IPS-20b (cell line): ENCODE data around the gene ZNF621.

Experiments
- H3K27ac ChIP-seq: one replicate; pipeline ENCODE4 v1.5.1; 2013; ENCODE audit warnings: low read length
- H3K27me3 ChIP-seq: 2 replicates; pipeline ENCODE4 v1.6.1; 2013; ENCODE audit warnings: mild to moderate bottlenecking, low read length, inconsistent platforms; ENCODE audit not compliant: insufficient read depth
- H3K36me3 ChIP-seq: 2 replicates; pipeline ENCODE4 v1.6.1; 2013; ENCODE audit warnings: low read depth, mild to moderate bottlenecking, inconsistent platforms, low read length, moderate library complexity; ENCODE audit not compliant: insufficient read depth
- H3K4me1 ChIP-seq: 2 replicates; pipeline ENCODE4 v1.6.1; 2013; ENCODE audit warnings: mild to moderate bottlenecking, control low read depth, inconsistent platforms, low read length, moderate library complexity; ENCODE audit not compliant: insufficient read depth
- H3K4me3 ChIP-seq: 2 replicates; pipeline ENCODE4 v1.5.1; 2013; ENCODE audit warnings: mild to moderate bottlenecking, low read length, inconsistent platforms
- H3K9ac ChIP-seq: 2 replicates; pipeline ENCODE4 v1.6.1; 2013; ENCODE audit warnings: low read depth, mild to moderate bottlenecking, inconsistent platforms, low read length, moderate library complexity
- H3K9me3 ChIP-seq: 2 replicates; pipeline ENCODE4 v1.6.1; 2013; ENCODE audit warnings: mild to moderate bottlenecking, low read depth, low read length, inconsistent platforms; ENCODE audit not compliant: insufficient read depth

ZNF621 gene

DNA sequence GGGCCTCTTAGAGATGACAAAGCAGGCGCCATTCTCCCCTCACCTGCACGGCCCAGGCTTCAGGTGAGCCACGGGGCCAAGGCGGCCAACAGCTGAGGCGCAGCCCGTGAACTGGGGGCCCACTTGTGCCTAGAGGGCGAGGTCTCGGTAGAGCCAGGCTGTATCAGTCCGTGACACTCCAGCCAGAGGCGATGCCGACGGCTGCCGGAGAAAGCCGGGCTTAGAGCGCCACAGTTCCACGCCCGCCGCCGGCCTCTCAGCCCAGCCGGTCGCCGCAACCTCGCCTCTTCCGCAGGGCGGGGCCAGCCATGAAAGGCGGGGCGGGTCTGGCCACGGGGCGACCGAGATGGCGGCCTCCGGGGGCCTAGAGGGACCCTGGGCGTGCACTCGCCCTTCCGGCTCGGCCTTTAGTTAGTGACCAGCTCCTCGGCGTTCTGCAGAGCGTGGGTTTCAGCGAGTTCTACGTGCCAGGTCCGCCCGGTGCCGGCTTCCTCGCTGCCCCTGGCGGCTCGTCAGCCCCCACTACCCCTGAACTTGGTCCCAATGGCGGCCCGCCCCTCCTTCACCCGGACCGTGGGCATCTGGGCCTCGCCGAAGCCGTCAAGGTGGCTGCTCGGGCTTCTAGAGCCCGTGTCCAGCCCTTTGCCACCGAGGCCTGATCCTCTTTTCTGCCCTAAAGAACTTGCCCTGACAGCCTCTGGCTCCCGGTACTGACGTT is at the start of gene ZNF621:
TSS of gene ZNF621 (plus strand) at position 393 of the 718 bp plus-strand sequence. CDS start 881 bp downstream, outside the sequence.
- Histone ChIP-seq H3K9me3 (no peaks in the 10 kb centered on the region), H3K4me3 (peak within 1 kb of the TSS; percentile 95), H3K27me3 (no peaks in the 10 kb centered on the region), H3K27ac (peak within 1 kb of the TSS; percentile 43), H3K9ac (peak within 1 kb of the TSS; percentile 94), H3K36me3 (peaks cover 22% of the 10 kb centered on the region), H3K4me1 (peaks cover 3% of the 10 kb centered on the region; the same call in 1 of the 2 replicates)

DNA sequence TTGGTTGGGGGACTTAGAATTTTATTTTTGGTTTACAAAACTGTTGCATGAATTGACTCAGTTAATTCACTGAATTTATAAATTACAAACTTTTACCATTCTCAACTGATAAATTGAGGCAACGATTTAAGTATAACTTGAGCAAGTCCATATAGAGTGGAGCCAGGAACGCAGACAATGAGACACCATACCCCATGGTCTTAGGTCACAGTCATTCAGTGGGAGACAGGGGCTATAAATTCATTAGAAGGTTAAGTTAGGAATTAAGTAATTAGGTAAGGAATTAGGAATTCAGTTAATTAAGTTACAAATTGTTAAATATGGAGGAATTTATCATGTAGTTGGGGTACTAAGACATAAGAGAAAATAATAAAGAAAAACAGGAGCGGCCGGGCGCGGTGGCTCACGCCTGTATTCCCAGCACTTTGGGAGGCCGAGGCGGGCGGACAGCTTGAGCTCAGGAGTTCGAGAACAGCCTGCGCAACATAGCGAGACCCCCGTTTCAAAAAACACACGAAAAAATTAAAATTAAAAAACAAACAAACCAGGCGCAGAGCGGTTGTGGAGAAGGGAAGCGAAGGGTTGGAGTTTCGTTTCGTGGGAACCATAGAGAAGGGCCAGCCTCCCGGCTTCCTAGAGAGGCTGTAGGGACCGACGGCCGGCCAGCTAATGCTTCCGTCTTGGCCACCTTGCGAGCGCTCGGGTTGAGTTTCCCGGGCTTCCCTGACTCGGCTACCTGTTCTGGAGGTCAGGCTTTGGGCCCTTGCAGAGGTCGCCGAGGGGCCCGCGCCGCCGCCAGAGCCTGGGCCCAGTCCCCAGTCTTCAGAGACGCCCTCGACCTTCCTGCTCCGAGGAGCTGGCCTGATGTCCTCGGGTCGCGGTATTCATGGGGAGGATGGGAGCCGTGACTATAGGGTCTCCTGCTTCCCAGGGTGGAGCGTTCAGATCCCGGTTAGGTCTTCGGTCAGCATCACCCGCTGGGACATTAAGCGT is 48.0 kb upstream of the ZNF621 start, which contains the start of gene ZNF619:
TSS of gene ZNF619 (plus strand) at position 645 of the 993 bp plus-strand sequence. CDS start 858 bp downstream, outside the sequence.
- Histone ChIP-seq H3K9ac (peak within 1 kb of the TSS; percentile 73; the same call in 1 of the 2 replicates), H3K36me3 (no peaks in the 10 kb centered on the region), H3K4me1 (no peaks in the 10 kb centered on the region), H3K9me3 (no peaks in the 10 kb centered on the region), H3K27me3 (no peaks in the 10 kb centered on the region), H3K27ac (no peak within 1 kb of the TSS), H3K4me3 (peak within 1 kb of the TSS; percentile 73; the same call in 1 of the 2 replicates)

DNA sequence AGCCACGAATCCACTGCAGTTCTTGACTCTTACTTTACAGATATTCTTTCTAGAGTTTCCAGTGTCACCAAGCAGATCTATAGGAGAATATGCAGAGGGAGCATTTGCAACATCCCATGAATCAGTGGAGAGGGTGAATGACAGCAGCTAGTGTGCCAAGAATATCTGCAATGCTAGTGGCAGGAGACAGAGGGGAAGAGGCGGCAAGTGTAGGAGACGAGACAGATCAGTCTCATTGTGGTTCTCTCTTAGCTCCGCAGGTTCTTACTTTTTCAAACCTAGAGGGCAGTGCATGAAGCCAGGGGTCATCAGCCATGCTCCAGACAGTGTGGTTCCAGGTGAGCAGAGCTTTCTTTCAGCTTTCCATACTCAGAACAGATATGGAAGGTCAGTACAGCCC is 47.1 kb upstream of the ZNF621 start:
- no peak overlapping the region for H3K27ac ChIP-seq
- no peaks in the 10 kb centered on the region for H3K27me3 ChIP-seq
- peak overlapping the region; percentile 73; the same call in 1 of the 2 replicates for H3K9ac ChIP-seq
- H3K9me3 ChIP-seq, result no peaks in the 10 kb centered on the region
- no peaks in the 10 kb centered on the region for H3K36me3 ChIP-seq
- H3K4me1 ChIP-seq, result no peaks in the 10 kb centered on the region
- peak overlapping the region; percentile 73; the same call in 1 of the 2 replicates for H3K4me3 ChIP-seq

DNA sequence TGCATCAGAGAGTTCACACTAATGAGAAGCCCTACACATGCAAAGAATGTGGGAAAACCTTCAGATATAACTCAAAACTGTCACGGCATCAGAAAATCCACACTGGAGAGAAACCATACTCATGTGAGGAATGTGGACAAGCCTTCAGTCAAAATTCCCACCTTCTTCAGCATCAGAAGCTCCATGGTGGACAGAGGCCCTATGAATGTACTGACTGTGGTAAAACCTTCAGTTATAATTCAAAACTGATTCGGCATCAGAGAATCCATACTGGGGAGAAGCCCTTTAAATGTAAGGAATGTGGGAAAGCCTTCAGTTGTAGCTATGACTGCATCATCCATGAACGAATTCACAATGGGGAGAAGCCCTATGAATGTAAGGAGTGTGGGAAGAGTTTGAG is 37.6 kb upstream of the ZNF621 start:
- Histone ChIP-seq H3K27ac (no peak overlapping the region), H3K9me3 (peaks cover 16% of the 10 kb centered on the region), H3K9ac (no peak overlapping the region), H3K4me3 (no peak overlapping the region), H3K27me3 (no peaks in the 10 kb centered on the region), H3K4me1 (no peaks in the 10 kb centered on the region), H3K36me3 (peaks cover 13% of the 10 kb centered on the region; the same call in 1 of the 2 replicates)

DNA sequence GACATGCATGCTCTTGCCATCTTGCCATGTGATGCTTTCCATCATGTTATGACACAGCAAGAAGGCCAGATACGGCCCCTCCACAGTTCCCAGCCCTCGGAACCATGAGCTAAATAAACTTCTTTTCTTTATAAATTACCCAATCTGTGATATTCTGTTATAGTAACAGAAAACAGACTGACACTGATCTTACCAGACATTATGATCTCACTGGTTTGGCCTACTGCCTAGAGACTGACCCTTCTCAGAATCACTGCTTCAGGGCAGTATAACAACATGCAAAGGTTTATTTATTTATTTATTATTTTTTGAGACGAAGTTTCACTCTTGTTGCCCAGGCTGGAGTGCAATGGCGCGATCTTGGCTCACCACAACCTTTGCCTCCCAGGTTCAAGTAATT is 33.8 kb upstream of the ZNF621 start:
- H3K27me3 ChIP-seq, result no peaks in the 10 kb centered on the region
- H3K27ac ChIP-seq, result no peak overlapping the region
- peaks cover 16% of the 10 kb centered on the region for H3K9me3 ChIP-seq
- H3K36me3 ChIP-seq, result peaks cover 13% of the 10 kb centered on the region; the same call in 1 of the 2 replicates
- no peak overlapping the region for H3K4me3 ChIP-seq
- H3K9ac ChIP-seq, result no peak overlapping the region
- 0 out of 2 replicates have a peak, but pooled peaks cover 2% of the 10 kb centered on the region for H3K4me1 ChIP-seq

DNA sequence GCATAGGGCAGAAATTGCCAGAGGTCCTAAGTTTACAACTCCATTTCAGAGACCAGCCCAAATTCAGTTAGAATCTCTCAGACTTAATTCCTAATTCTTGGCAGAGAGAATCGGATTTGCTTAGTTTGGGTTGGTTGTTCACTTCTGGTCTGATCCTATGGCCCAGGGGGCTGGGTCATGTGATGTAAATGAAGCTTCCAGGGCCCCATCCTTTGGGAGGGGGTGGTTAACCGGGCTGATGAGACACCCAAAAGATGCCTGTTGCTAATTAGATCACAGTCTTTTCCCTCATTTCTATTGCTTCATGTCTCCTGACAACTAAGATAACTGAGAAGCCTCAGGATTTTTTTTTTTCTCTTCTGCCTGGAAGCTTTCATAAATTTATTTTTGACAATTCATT is 30.1 kb upstream of the ZNF621 start:
- Histone ChIP-seq H3K27ac (no peak overlapping the region), H3K36me3 (no peaks in the 10 kb centered on the region), H3K4me3 (no peak overlapping the region), H3K9me3 (no peaks in the 10 kb centered on the region), H3K27me3 (no peaks in the 10 kb centered on the region), H3K9ac (no peak overlapping the region), H3K4me1 (0 out of 2 replicates have a peak, but pooled peaks cover 2% of the 10 kb centered on the region)

DNA sequence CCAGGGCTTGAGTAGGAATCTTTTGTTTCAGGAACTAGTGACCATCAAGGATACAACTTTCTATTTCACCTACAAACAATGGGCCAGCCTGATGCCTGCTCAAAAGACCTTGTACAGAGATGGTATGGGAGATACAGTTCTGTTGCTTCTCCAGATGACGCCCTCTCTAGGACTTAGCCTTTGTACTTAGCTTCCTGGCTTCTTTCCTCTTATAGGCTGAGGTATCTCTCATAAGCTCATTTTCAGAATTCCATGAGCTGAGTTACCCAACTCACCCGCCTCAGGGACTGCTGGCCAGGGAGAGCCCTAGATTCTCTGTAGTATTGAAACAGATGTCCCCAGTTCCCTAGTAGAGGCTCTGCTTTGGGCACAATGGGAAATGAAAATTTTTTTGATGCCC is 27.5 kb upstream of the ZNF621 start:
- no peaks in the 10 kb centered on the region for H3K27me3 ChIP-seq
- H3K4me3 ChIP-seq, result no peak overlapping the region
- H3K36me3 ChIP-seq, result no peaks in the 10 kb centered on the region
- H3K9me3 ChIP-seq, result no peaks in the 10 kb centered on the region
- H3K4me1 ChIP-seq, result 0 out of 2 replicates have a peak, but pooled peaks cover 2% of the 10 kb centered on the region
- no peak overlapping the region for H3K27ac ChIP-seq
- no peak overlapping the region for H3K9ac ChIP-seq

DNA sequence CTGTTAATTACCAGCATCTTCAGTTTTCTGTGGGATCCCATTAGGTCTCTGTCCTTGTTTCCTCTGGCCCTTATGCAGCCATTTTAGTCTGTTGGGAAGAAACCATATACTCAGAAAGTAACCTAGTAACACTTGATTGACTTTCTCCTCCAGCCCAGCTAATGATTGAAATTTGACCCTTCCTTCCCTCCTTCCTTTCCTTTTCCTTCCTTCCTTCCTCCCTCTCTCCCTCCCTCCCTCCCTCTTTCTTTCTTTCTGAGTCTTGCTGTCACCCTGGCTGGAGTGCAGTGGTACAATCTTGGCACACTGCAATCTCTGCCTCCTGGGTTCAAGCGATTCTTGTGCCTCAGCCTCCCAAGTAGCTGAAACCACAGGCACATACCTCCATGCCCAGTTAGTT is 24.8 kb upstream of the ZNF621 start:
- Histone ChIP-seq H3K4me1 (no peaks in the 10 kb centered on the region), H3K27me3 (no peaks in the 10 kb centered on the region), H3K9me3 (no peaks in the 10 kb centered on the region), H3K9ac (no peak overlapping the region), H3K4me3 (no peak overlapping the region), H3K36me3 (no peaks in the 10 kb centered on the region), H3K27ac (no peak overlapping the region)

DNA sequence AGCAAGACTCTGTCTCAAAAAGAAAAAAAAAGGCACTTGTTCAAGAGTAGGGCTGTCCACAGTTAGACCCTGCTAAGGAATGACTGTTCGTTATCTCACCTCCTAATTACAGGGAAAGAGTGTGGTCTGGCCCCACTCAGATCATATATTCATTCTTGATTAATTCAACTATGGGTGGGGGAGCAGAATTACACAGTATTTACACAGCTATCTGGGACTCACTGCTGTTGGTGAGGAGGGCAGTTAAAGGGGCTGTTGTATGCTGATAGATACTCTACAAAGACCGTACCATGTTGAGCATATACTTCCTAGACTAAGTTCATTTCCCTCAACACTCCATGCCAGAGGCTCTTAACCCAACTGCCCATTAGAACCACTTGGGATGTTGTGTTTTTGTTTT is 22.7 kb upstream of the ZNF621 start:
- Histone ChIP-seq H3K4me3 (no peak overlapping the region), H3K4me1 (0 out of 2 replicates have a peak, but pooled peaks cover 4% of the 10 kb centered on the region), H3K36me3 (no peaks in the 10 kb centered on the region), H3K27me3 (no peaks in the 10 kb centered on the region), H3K9ac (no peak overlapping the region), H3K9me3 (no peaks in the 10 kb centered on the region), H3K27ac (no peak overlapping the region)

DNA sequence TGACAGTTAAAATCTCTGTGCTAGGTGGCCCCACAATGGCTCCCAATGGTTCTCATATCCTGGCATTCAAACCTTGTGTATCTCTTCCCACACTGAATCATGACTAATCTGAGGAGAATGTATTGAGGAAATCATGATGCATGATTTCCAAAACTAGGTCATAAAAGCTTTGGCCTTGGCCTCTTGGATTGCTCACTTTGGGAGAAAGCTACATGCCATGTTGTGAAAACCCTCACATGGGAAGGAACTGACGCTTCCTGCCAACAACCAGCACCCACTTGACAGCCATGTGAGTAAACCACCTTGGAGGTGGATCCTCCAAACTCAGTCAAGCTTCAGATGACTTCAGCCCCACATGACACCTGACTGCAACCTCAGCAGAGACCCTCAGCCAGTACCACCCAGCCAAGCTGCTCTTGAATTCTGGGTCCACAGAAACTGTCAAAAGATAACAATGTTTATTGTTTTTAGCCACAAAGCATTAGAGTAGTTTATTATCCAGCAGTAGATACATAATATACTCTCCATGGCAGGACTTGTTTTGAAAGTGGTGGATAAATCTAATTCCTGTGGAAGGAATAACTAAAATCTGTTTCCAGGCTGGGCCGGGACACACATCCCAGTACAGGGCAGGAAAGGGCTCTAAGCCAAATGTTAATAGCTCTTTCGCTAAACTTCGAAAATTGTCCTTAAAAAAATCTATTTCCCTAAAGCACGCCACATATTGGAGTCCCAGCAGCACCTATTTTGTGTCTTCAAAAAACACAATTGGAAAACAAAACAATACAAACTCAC is 19.9 kb upstream of the ZNF621 start:
- H3K4me1 ChIP-seq, result 0 out of 2 replicates have a peak, but pooled peaks cover 4% of the 10 kb centered on the region
- no peaks in the 10 kb centered on the region for H3K27me3 ChIP-seq
- no peak overlapping the region for H3K27ac ChIP-seq
- peak overlapping the region; percentile 91; the same call in 1 of the 2 replicates for H3K9ac ChIP-seq
- H3K4me3 ChIP-seq, result peak overlapping the region; percentile 95
- H3K36me3 ChIP-seq, result peaks cover 14% of the 10 kb centered on the region; the same call in 1 of the 2 replicates
- no peaks in the 10 kb centered on the region for H3K9me3 ChIP-seq
